ENCODE results near the gene DPF3.

DNA sequence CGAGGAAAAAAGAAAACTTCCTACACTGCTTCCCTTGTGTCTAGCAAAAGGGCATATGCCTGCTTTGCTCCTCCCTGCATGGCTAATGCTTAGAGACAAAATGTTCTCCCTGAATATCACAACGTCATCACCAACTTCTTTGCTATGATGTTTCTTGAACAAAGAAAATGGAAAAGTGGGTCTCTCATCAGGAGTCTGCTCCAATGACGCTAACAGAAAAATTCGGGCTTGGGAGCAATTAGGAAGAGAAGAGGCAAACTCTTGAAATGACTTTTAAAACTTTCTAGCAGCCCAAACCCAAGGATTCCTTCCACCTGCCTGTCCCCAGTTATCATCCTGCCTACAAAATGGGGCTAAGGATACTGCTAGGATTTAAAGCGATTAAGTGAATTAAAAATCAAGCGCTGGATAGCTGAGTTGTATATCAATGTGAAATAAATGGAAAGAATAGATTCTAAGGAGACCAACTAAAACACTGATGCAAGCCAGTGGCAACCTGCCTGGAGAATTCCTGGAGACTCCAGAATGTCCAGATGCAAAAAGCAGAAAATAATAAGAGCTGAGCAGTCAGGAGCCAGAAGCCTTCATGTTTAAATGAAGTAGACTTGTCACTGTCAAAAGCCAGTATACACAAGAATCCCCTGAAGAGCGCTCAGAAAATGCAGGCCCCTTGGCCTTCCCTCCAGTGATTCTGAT is 183.8 kb downstream of the DPF3 start:
- TF ChIP-seq, protein P1, sequence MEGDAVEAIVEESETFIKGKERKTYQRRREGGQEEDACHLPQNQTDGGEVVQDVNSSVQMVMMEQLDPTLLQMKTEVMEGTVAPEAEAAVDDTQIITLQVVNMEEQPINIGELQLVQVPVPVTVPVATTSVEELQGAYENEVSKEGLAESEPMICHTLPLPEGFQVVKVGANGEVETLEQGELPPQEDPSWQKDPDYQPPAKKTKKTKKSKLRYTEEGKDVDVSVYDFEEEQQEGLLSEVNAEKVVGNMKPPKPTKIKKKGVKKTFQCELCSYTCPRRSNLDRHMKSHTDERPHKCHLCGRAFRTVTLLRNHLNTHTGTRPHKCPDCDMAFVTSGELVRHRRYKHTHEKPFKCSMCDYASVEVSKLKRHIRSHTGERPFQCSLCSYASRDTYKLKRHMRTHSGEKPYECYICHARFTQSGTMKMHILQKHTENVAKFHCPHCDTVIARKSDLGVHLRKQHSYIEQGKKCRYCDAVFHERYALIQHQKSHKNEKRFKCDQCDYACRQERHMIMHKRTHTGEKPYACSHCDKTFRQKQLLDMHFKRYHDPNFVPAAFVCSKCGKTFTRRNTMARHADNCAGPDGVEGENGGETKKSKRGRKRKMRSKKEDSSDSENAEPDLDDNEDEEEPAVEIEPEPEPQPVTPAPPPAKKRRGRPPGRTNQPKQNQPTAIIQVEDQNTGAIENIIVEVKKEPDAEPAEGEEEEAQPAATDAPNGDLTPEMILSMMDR (IDR thresholded peaks at IDR 0.05): no peak
- TF ChIP-seq POLR2A (IDR thresholded peaks at IDR 0.05): no peak
- no peak for TF ChIP-seq EP300 (IDR thresholded peaks at IDR 0.05)
